ENCODE data around the gene SAP25. TPM values are rescaled to one million over a fixed set of nuclear protein-coding genes. Genes with fewer than 3 reads are reported as not detected.

The SAP25 gene
- total RNA-seq, 2 donors from 2014 or later, result 0.81 to 1.1 TPM

GRCh38 chr7:100602889-100603725, 29.4 kb upstream of the SAP25 start:
- Histone ChIP-seq H3K36me3 (no peaks in the 10 kb centered on the region), H3K27ac (peak overlapping the region; percentile 92 to 94), H3K27me3 (replicated peaks; ENCODE audit: insufficient read depth) (no peaks in the 10 kb centered on the region), H3K4me1 (ENCODE audit: control insufficient read depth in 1 of 2, low read depth in 2 of 2) (peaks cover 11 to 31% of the 10 kb centered on the region in 2 donors), H3K4me3 (peak overlapping the region; percentile 96), H3K9me3 (no peaks in the 10 kb centered on the region)
- no peak for TF ChIP-seq CTCF (IDR thresholded peaks at IDR 0.05)
- ATAC-seq (ENCODE audit: insufficient number of reproducible peaks, low FRiP score, low read depth) (no peak), DNase-seq (ENCODE audit: low spot score) (no peak)

GRCh38 chr7:100600730-100601038, 27.0 kb upstream of the SAP25 start:
- H3K4me1 ChIP-seq (ENCODE audit: control insufficient read depth in 1 of 2, low read depth in 2 of 2), result peaks cover 11 to 31% of the 10 kb centered on the region in 2 donors
- TF ChIP-seq CTCF (IDR thresholded peaks at IDR 0.05), result no peak
- no peaks in the 10 kb centered on the region for H3K36me3 ChIP-seq
- no peaks in the 10 kb centered on the region for H3K9me3 ChIP-seq
- H3K27me3 ChIP-seq (replicated peaks; ENCODE audit: insufficient read depth), result no peaks in the 10 kb centered on the region
- no peak for ATAC-seq (ENCODE audit: insufficient number of reproducible peaks, low FRiP score, low read depth)
- no peak for DNase-seq (ENCODE audit: low spot score)
- no peak overlapping the region for H3K27ac ChIP-seq
- no peak overlapping the region for H3K4me3 ChIP-seq

- H3K4me3 ChIP-seq, result no peak overlapping the region
- H3K9me3 ChIP-seq, result no peaks in the 10 kb centered on the region
- TF ChIP-seq CTCF (IDR thresholded peaks at IDR 0.05), result no peak
- H3K27ac ChIP-seq, result no peak overlapping the region
- ATAC-seq (ENCODE audit: insufficient number of reproducible peaks, low FRiP score, low read depth) (no peak), DNase-seq (ENCODE audit: low spot score) (no peak)
- H3K36me3 ChIP-seq, result no peaks in the 10 kb centered on the region
- no peaks in the 10 kb centered on the region for H3K27me3 ChIP-seq (replicated peaks; ENCODE audit: insufficient read depth)
- peaks cover 11 to 28% of the 10 kb centered on the region in 2 donors for H3K4me1 ChIP-seq (ENCODE audit: control insufficient read depth in 1 of 2, low read depth in 2 of 2)
These were observed 26.4 kb upstream of the SAP25 start for GRCh38 chr7:100599911-100600729.

- peaks cover 6 to 19% of the 10 kb centered on the region in 2 donors for H3K4me1 ChIP-seq (ENCODE audit: control insufficient read depth in 1 of 2, low read depth in 2 of 2)
- no peak for ATAC-seq (ENCODE audit: insufficient number of reproducible peaks, low FRiP score, low read depth)
- no peak for DNase-seq (ENCODE audit: low spot score)
- H3K9me3 ChIP-seq, result no peaks in the 10 kb centered on the region
- H3K27ac ChIP-seq, result no peak overlapping the region
- no peak for TF ChIP-seq CTCF (IDR thresholded peaks at IDR 0.05)
- no peak overlapping the region for H3K4me3 ChIP-seq
- no peaks in the 10 kb centered on the region for H3K36me3 ChIP-seq
- no peaks in the 10 kb centered on the region for H3K27me3 ChIP-seq (replicated peaks; ENCODE audit: insufficient read depth)
These were observed 24.7 kb upstream of the SAP25 start for GRCh38 chr7:100598425-100598824.

- ATAC-seq (ENCODE audit: insufficient number of reproducible peaks, low FRiP score, low read depth), result no peak
- DNase-seq (ENCODE audit: low spot score), result no peak
These were observed 21.5 kb upstream of the SAP25 start for GRCh38 chr7:100595188-100595587.

More at GRCh38 chr7:100595188-100595587, 21.5 kb upstream of the SAP25 start:
- H3K27ac ChIP-seq, result no peak overlapping the region
- no peaks in the 10 kb centered on the region for H3K27me3 ChIP-seq (replicated peaks; ENCODE audit: insufficient read depth)
- no peak overlapping the region for H3K4me3 ChIP-seq
- no peaks in the 10 kb centered on the region for H3K9me3 ChIP-seq
- H3K36me3 ChIP-seq, result no peaks in the 10 kb centered on the region
- peaks cover 0 to 3% of the 10 kb centered on the region in 2 donors for H3K4me1 ChIP-seq (ENCODE audit: control insufficient read depth in 1 of 2, low read depth in 2 of 2)
- no peak for TF ChIP-seq CTCF (IDR thresholded peaks at IDR 0.05)
